ENCODE measurements around the gene ADAMTS15.

The ADAMTS15 gene

DNA sequence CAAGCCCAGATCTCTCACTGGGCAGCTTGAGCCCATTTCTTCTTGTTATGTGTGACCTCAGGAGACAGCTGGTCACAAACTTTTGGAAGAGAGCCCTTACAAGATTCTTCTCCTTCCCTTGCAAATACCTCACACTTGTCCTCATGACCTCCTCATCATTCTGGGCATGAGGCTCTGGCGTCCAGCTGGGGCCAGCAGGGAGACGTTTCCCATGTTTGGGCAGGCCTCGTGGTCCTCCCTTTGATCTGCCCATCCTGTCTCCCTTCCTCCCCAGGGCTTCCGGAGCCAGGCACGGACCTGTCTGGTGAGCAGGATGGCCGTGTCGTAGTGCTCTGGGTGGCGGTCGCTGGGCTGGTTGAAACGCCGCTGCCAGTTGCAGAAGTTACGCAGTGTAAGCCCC, 29.7 kb upstream of the ADAMTS15 start:
- DNase-seq (ENCODE audit: low spot score): no peak

DNA sequence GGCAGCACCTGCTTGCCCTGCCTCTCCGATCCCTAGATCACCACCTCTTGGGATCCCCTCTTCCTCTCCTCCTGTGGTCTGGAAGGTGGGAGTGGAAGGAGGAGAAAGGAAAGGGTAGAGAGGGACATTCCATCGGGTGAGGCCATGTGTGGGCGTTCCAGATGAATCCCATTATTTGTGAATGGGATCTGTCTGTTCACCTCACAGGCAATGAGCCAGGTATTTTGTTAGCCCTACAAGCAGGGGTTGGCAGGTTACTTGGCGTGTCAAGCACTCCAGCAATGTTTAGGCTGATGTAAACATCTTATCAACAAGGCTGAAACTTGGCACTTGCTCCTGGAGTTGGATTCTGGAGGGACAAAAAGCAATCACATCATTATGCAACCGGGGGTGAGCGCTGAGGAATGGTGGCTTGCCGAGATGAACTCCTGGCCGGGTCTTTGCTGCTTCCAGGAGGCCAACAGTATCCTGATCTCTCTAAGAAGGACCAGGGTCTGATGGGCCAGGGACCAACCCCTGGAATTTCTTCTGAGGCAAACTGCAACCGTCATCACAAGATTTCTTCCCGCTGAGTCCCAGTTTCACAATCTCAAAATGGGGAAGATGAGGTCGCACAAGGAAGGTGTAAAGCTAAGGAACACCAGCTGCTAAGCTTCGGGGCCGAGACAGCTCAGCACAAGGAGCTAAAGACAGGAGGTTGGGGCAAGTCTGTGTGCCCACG, 27.8 kb upstream of the ADAMTS15 start:
- no peak for DNase-seq (ENCODE audit: low spot score)

DNA sequence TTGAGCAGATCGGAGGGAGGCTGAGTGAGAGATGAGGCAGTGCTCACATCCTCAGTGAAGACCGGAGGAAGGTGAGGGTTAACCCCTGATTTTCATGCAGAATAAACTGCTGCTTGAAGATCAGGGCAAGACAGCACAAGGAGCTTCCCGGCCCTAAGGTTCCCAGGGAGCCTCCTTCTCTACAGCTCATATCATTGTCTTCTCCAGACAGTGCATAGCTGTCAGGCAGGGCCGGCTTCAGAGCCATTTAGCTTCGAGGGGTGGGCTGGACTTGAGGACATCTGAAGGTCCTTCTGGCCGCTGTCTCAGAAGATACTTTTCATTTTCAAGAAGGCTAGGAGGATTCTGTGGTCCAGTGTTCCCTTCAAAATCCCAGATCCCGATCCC, 27.3 kb upstream of the ADAMTS15 start:
- DNase-seq (ENCODE audit: low spot score): no peak

GRCh38 chr11:130421697-130422096, 26.7 kb upstream of the ADAMTS15 start:
- no peak for DNase-seq (ENCODE audit: low spot score)

GRCh38 chr11:130422251-130422995, 26.0 kb upstream of the ADAMTS15 start:
- DNase-seq (ENCODE audit: low spot score): no peak

- no peak for DNase-seq (ENCODE audit: low spot score)
Observed at GRCh38 chr11:130423541-130424142, 24.8 kb upstream of the ADAMTS15 start.

GRCh38 chr11:130424613-130425140, 23.8 kb upstream of the ADAMTS15 start:
- DNase-seq (ENCODE audit: low spot score): no peak

DNA sequence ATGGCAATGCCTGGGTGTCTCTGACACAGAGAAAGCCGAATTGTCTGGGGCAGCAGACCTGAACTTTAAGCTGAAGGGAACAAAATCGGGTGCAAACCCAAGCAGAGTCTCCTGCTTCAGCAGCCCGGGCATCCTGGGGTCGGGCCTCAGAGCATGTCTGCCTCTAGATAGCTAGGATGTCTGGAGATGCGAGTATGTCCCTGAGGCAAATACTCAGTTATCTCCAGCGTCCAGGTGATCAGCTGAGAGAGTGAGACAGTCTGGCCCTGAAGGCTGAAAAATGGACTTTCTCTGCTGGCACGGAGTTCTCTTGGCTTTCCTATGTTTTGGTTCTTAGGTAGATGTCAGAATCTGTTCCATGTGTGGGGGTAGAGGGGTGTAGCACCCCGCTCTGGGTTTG, 23.3 kb upstream of the ADAMTS15 start:
- no peak for DNase-seq (ENCODE audit: low spot score)

DNA sequence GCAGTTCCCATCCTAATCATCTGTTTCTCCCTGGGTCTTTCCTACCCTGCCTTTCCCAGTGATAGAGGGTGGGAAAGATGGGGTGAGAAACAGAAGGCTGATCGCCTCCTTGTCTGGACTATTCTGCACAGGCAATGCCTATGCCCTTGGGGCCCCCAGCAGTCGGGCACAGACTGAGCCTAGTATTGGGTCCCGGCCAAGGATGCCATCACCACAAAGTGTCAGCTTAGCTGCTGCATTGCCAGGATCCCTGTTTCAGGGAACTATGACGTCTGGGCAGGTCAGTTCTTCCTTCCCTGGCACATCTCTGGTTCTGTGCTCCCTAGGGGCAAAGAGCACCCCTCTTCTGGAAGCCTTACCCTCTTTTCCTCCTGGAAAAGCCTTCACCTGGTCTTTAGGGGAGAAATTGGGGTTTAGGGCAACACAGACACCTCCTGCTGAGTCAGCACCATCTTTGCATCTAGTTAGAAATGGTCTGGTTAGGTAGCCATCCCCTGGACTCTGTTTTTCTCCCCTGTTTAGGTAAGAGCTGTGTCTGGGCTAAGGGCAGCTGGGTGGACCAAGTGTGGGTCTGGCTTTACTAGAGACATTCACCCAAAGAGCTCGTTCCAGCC, 22.1 kb upstream of the ADAMTS15 start:
- no peak for DNase-seq (ENCODE audit: low spot score)

DNA sequence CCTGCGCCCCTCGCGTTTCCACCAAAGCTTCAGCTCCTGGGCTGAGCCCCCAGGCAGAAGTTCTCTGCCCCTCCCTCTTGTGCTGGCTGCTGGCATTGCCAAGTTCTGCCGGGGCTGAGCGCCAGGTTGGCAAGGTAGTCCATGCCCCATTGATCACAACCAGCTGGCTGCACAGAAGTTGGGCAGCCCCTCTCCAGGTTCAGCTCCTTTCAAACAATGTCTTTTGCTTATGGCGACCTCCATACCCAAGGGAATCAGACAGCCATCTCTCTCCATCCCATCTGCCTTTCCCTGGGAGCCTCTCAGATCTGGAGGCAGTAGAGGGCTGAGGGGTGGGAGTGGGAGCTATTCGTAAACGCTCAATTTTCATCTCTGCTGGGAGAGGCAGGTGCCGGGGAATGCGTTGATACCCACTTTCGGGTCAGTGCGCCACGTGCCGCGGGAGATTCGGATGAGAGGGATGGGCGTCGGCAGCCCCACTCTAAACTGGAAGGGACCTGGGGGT, 21.6 kb upstream of the ADAMTS15 start:
- no peak for DNase-seq (ENCODE audit: low spot score)

DNA sequence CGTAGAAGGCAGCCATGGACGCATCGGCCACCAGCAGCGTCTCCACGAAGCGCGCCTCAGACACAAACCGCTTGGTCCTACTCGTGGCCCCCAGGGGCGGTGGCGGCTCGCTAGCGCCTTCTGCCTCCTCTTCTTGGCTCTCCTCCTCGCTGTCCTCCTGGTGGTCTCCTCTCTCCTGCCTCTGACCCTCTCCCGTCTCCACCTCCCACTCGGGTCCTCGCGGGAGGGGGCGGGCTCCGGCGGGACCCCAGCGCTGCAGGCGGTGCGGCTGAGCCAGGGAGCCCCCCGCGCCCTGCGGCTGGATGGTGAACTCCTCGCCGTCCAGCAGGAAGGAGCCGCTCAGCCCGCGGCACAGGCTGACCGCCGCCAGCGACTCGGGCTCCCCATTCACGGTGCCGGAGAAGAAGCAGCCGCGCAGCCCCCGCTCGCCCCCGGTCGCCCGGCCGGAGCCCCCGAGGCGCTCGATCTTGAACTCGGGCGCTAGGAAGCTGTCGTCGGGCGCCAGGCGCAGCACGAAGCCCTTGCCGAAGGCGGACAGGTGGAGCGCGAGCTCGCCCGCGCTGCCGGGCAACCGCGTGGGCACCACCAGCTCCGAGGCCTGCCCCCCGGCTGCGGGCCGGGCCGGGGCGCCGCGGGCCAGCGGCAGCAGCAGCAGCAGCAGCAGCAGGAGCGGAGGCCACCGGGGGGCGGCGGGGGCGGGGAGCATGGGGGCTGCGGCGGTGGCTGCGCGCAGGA, 20.7 kb upstream of the ADAMTS15 start:
- DNase-seq (ENCODE audit: low spot score): no peak

DNA sequence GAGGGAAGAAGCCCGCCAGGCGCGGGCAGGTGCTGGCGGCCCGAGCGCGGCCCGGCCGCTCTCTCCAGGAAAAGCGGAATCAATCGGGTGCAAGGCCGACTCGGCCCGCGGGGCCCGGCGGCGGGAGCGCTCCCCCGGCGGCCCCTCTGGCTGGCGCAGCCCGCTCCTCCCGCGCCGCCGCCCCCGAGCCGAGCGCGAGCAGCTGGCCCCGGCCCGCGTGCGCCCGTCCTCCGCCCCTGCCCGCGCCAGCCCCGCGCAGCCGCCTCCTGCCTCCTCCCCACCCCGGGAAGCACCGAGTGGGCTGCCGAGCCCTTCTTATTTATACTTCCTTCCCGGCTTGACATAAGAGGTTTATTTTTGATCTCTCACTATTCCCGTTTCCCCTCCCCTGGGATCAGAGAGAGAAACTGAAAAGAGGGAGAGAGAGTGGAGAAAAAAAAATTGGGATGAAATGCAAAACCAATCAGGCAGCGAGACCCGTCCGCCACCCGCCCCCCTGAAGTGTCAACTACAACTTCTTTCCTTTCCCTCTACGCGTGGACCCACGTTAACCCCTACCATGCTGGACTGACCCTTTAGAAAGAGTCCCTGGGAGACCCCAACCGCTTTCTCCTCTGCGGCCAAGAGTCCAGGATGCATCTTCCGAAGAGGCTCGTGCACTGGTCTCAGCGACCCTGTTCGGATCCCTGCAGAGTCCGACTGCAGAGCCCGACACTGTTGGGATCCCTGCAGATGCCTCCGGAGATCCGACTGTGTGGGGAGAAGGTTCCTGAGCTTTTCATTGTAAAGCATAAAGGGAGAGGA, 19.9 kb upstream of the ADAMTS15 start, which contains the start of gene ADAMTS8:
ADAMTS8 (minus strand) TSS at position 294 of the 804 bp plus-strand sequence. CDS start 323 bp downstream, outside the sequence.
- no peak for DNase-seq (ENCODE audit: low spot score)

DNA sequence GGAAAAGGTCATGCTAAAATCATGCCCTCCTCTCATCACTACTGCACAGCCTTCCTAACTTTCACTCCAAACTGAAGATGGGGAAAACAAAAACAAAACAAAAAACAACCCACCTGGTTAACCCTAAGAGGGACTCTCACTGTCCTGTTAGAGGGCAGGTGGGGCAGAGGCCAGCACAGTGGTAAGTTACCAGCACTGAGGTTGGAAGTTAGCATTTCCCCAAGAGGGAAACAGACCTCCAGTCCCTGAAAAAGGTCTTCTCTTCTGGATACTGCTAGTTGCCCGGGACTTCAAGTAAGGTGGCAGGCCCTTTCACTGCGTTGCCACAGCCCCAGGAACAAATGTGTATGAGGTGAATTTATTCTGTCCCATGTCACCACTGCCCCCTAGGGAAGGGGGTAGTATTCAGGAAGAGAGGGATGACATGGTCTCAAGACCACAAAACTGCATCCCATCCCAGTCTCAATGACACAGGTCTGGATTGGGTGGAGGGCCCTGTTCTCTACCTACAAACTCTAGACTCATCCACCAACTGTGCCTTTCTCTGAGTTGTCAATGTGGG, 19.2 kb upstream of the ADAMTS15 start:
- DNase-seq (ENCODE audit: low spot score): no peak

DNA sequence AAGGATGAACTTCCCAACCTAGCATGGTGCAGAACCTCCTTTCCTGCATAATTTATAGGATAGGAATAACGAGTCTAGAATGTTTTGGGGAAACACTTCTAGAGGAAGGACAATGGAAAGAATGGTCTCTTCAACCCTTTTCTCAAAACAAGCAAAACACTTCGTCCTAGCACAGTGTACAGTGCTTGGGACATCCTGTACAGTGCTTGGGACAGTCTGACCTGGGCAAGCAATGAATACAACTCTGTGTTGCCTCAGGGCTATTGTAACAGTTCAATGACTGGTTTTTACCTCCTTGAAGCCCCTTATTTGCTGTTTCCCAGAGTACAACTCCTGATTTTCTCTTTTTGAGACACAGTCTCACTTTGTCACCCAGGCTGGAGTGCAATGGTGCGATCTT, 18.5 kb upstream of the ADAMTS15 start:
- DNase-seq (ENCODE audit: low spot score): no peak

DNA sequence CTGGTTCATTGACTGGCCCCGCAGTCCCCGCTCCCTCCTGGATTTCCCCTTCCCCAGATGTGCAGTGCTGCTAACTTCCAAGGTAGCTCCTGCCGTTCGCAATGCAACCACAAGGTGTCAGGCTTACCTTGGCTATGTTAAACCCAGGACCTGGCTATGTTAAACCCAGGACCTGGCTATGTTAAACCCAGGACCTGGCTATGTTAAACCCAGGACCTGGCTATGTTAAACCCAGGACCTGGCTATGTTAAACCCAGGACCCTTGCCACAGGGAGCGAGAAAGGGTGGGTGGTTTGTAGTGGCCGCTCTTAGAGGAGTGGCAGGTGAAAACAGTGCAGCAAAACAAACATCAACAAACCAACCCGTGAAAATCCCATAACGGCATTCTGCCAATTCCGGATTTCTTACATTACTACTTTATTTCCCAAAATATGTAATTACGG, 17.1 kb upstream of the ADAMTS15 start:
- peak; percentile 85 for DNase-seq (ENCODE audit: low spot score)

DNA sequence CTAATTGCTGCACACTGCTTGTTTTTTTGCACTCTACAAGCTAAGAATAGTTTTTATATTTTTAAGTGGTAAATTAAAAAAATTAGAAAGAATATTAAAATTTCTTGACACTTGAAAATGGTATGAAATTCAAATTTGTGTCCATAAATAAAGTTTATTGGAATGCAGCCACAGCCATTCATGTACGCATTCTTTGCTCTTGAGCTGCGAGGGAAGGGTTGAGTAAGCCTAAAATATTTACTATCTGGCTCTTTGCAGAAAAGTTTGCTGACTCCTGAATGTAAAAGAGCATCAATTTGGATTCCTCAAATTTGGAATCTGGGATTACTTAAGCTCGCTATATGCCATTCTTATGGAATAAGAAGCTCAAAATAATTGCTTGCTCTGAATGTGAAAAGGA, 16.6 kb upstream of the ADAMTS15 start:
- DNase-seq (ENCODE audit: low spot score): no peak

DNA sequence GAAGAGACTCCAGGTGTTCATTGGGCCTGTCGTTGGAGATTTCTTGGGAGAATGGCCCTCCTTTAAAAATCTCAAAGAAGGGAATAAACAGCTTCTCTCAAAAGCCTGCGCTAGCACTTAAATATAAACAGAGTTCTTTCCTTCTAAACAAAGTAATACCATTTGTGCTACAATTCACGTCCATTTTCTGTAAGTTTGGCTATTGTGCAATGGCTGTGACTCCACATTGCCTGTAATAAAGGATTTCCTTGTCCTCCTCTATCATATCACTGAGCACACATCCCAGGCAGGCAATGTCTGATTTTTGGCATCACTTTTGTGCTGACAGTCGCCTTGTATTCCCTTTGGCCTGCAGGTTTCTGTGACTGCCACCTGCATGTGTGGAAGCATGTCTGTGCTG, 15.1 kb upstream of the ADAMTS15 start:
- no peak for DNase-seq (ENCODE audit: low spot score)

DNA sequence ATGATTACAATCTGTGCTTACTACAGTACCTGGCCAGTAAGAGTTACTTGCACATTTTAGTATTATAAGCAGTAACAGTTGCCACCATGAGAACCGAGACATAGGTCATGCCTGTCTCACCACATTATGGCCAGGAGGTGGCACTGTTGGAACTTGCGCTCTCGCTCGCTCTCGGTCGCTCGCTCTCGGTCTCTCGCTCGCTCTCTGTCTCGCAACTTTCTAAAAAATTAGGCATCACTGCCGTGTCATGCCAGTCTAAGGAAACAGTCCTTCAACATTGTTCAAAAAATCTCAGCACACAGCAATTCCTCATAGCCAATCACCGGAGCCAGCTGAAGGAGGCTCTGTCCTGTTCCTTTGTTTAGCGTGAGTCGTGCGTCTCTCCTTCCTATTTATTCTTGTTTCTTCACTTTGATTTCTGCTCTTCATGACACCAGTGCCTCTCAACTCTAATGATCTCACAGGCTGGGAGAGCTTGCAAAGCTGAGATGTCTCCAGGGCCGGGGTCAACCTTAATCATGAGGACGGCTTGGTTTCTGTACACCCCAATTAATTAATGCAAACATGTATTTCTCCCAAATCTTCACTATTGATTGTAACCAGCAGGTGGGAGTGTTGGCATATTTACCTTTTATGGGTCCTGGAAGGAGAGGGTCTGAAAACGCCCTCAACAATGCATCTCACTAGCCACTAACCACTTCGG, 13.8 kb upstream of the ADAMTS15 start:
- peak; percentile 90 for DNase-seq (ENCODE audit: low spot score)

DNA sequence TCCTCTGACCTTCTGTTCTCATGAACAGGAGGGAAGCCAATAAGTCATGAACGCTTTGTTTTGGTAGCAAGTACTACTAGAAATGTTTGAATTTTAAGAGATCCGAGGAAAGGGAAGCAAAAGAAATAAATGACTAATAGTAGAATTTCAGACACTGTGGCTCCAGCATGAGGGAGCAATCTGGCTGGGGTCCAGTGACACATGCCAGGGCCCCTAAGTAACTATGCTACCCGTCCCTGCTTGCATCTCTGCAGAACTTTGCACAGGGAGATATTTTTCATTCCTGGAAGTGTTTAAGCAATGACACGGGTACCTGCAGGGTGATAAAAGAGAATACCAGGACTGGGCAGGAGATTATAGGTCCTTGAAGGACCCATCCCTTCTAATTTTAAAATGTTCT, 12.8 kb upstream of the ADAMTS15 start:
- no peak for DNase-seq (ENCODE audit: low spot score)

GRCh38 chr11:130436171-130436570, 12.3 kb upstream of the ADAMTS15 start:
- DNase-seq (ENCODE audit: low spot score): no peak
